Measurements from ENCODE around the gene C2CD4A. TPM values are rescaled to one million over a fixed set of nuclear protein-coding genes. Genes with fewer than 3 reads are reported as not detected.

Gene C2CD4A
- total and polyA plus RNA-seq, 2 donors = 0.05 to 0.11 TPM

DNA sequence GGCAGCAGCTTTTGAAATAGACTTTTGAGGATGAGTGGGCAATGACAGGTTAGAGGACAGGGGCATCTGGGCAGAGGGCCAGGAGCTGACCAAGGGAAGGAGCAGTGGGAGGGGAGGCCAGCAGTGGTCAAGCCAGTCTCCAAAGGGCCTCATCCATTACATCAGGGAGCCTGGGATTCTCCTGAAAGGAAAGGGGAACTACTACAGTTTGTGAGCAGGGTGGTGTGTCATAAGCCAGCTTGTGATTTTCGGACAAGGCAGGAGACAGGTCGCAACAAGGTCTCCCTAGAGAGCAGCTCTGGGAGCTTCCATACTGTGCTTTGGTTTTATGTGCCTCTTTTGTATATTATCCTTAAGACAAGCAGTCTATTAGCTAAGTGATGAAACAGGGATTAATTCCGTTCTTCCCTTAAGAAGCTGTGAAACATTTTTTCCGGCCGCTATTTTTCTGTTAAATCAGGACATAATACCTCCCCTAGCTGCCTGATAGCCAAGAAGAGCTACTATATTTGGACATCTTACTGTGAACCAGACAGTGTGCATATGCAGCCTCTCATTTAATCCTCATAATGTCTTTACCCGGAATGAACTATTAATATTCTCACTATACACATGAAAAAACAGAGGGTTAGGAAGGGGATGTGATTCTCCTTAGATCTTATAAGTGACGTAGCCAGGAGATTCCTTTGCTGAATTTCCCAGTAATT lies 51.9 kb downstream of the C2CD4A start:
- H3K36me3 ChIP-seq (ENCODE audit: insufficient read depth) = no peaks in the 10 kb centered on the region
- WGBS = 50% methylated on average over 7 of the region's 7 CpGs
- H3K4me1 ChIP-seq (ENCODE audit: insufficient read depth) = no peaks in the 10 kb centered on the region
- no peak overlapping the region for H3K4me3 ChIP-seq (ENCODE audit: low read depth, low read length)
- peak overlapping the region; percentile 27 for H3K27ac ChIP-seq (ENCODE audit: low read depth)
- no peak for DNase-seq (ENCODE audit: extremely low spot score)

DNA sequence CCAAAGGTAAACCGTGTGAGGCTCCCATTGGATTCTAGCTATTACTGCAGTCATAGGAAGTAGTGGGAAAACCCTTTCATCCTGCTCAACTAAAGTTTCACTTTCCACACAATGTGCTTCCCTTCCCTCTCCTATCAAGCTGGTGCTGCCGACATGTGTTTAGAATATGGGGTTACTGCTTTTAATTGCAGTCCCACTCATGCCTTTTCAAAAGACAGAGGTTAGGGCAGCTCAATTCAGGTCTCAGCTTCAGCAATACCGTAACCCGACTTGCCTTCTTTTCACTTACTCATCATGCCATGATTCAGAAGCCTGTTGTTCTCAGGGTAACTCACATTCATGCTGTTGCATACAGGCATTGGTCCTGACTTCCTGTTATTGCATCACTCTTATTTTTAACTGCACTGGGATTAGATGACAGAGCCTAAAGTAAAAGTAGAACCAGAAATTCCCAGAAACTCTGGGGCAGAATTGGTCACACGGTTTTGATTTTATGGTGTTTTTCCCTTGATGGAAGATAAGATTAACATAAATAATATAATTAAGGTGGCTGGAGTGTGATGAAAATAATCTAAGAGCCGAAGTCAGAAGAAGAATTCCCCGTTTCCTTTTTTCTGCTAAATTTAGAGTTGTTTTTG lies 52.6 kb downstream of the C2CD4A start:
- 48% methylated on average over 7 of the region's 7 CpGs for WGBS
- DNase-seq (ENCODE audit: extremely low spot score) = no peak
- Histone ChIP-seq H3K4me1 (ENCODE audit: insufficient read depth) (no peaks in the 10 kb centered on the region), H3K4me3 (ENCODE audit: low read depth, low read length) (no peak overlapping the region), H3K36me3 (ENCODE audit: insufficient read depth) (no peaks in the 10 kb centered on the region), H3K27ac (ENCODE audit: low read depth) (peak overlapping the region; percentile 27)

- H3K27ac ChIP-seq (ENCODE audit: low read depth) = no peak overlapping the region
- 93% methylated on average over 3 of the region's 3 CpGs for WGBS
- no peaks in the 10 kb centered on the region for H3K36me3 ChIP-seq (ENCODE audit: insufficient read depth)
- no peak overlapping the region for H3K4me3 ChIP-seq (ENCODE audit: low read depth, low read length)
- H3K4me1 ChIP-seq (ENCODE audit: insufficient read depth) = no peaks in the 10 kb centered on the region
- no peak for DNase-seq (ENCODE audit: extremely low spot score)
These were observed 53.1 kb downstream of the C2CD4A start for GRCh38 chr15:62119874-62120273.

Other genes with a start within 250 kb of the C2CD4A start
- gene VPS13C, start 6.5 kb upstream of the C2CD4A start, total RNA-seq = 202 TPM
- gene VPS13C, start 6.5 kb upstream of the C2CD4A start, polyA plus RNA-seq = 19.5 TPM
- gene C2CD4B, start 98.3 kb downstream of the C2CD4A start, total RNA-seq = 2.2 TPM
- gene C2CD4B, start 98.3 kb downstream of the C2CD4A start, polyA plus RNA-seq = 1.5 TPM